HL-60 (cell line): Measurements from ENCODE around the gene ANKRD50.

ENCODE experiments used
- DNase-seq, 2 experiments: peaks; one replicate each; pipeline ENCODE4 v3.0.0-alpha.2; 2010 to 2020; ENCODE audit warnings: low read depth in 1 of 2, low spot score in 1 of 2
- H3K27ac ChIP-seq: fragments of 250-450 bp; sonication (Bioruptor Pico); replicated peaks from 2 replicates; pipeline ENCODE4 v1.5.1; 2020; ENCODE audit warnings: mild to moderate bottlenecking, moderate library complexity
- H3K27me3 ChIP-seq: fragments of 250-450 bp; sonication (Bioruptor Pico); 2 replicates; pipeline ENCODE4 v1.5.1; 2021; ENCODE audit warnings: mild to moderate bottlenecking, moderate library complexity; ENCODE audit not compliant: insufficient read depth, poor library complexity, severe bottlenecking
- H3K4me3 ChIP-seq: replicated peaks from 2 replicates; pipeline ENCODE4 v1.5.1; 2011; ENCODE audit warnings: mild to moderate bottlenecking, control low read depth, low read length; ENCODE audit not compliant: insufficient read depth
- CTCF ChIP-seq: IDR thresholded peaks from one replicate; pipeline ENCODE4 v1.5.1; 2011; ENCODE audit warnings: low read length, control low read depth, inconsistent platforms; ENCODE audit not compliant: insufficient read depth
- GABPA ChIP-seq: IDR thresholded peaks from 2 replicates; pipeline ENCODE4 v1.6.1; 2012; ENCODE audit warnings: low read depth
- POLR2AphosphoS5 ChIP-seq: IDR thresholded peaks from 2 replicates; pipeline ENCODE4 v1.6.1; 2012; ENCODE audit warnings: low read depth
- REST ChIP-seq: IDR thresholded peaks from 2 replicates; pipeline ENCODE4 v1.6.1; 2012; ENCODE audit warnings: low read depth; ENCODE audit not compliant: insufficient replicate concordance
- SPI1 ChIP-seq: IDR thresholded peaks from 2 replicates; pipeline ENCODE4 v1.6.1; 2012; ENCODE audit warnings: low read depth, mild to moderate bottlenecking, borderline replicate concordance

Gene ANKRD50

DNA sequence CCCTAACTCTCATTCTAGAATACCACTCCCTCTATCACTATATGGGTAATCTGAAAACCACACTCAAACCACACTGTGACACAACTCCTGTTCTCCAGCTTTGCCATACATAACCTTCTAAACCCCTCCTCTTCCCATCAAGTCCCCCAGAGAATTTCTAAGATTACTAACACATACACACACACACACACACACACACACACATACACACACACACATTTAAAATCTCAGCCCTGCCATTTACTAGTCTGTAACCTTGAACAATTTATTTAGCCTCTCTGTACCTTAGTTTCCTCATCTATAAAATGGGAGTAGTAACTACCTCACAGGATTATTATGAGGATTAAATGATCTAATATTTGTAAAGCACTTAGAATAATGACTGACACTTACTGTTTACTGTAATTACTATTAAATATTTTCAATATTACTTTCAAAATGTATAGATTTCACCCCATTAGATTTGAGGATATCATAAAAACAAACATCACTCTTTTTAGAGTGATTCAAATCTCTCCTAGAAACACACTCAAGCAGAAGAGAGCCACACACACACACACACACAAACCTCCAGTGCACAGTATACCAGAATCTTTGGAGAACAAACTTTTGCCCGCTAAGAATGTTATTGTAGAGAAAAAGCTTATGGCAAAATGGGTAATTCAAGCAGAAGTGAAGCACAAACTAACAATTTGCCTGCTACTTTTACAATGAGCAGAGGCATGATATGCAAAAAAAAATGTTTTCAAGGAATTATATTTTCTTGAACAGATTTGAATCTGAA is 3.8 kb downstream of the ANKRD50 start:
- TF ChIP-seq REST (no peak), SPI1 (no peak), CTCF (no peak), POLR2AphosphoS5 (no peak), GABPA (no peak)
- Histone ChIP-seq H3K27ac (no peak overlapping the region), H3K27me3 (no peaks in the 10 kb centered on the region), H3K4me3 (no peak overlapping the region)
- peak in 1 of 2 experiments; percentile 3 for DNase-seq

DNA sequence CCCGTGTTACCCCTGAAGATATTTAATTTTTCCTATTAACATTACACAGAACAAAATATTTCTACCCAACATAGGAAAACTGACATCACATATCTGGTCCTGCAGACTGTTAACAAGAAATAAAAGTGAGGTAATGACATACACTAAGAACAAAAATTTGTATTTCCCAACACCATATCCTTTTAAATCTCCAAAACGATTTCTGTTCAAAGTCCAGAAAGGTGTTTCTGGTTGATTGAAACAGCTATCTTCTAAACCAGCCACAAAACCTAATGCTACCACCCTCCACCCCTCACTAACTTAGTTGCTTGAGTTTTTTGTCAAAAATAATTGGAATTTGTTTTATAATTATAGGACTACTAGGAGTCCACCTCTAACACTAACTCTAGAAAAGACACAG is 7.1 kb downstream of the ANKRD50 start:
- TF ChIP-seq POLR2AphosphoS5: no peak
- no peak for TF ChIP-seq SPI1
- TF ChIP-seq CTCF: no peak
- no peak for TF ChIP-seq REST
- no peak for TF ChIP-seq GABPA
- Histone ChIP-seq H3K27ac (no peak overlapping the region), H3K27me3 (no peaks in the 10 kb centered on the region), H3K4me3 (no peak overlapping the region)
- no peak for DNase-seq

- TF ChIP-seq REST (no peak), GABPA (no peak), SPI1 (no peak), CTCF (no peak), POLR2AphosphoS5 (no peak)
- Histone ChIP-seq H3K27ac (no peak overlapping the region), H3K4me3 (no peak overlapping the region), H3K27me3 (no peaks in the 10 kb centered on the region)
- no peak for DNase-seq
These were observed 9.4 kb downstream of the ANKRD50 start for GRCh38 chr4:124703154-124703553.
